ENCODE measurements around the gene POLN. TPM values are rescaled to one million over a fixed set of nuclear protein-coding genes. Genes with fewer than 3 reads are reported as not detected.

POLN gene
- total and polyA plus RNA-seq, 8 donors = 0.29 to 5.1 (median 1.4) TPM; not detected in 2

- Histone ChIP-seq H3K9me3 (no peaks in the 10 kb centered on the region), H3K36me3 (no peaks in the 10 kb centered on the region), H3K4me3 (no peak overlapping the region), H3K4me1 (peaks cover 0 to 10% (median 9%) of the 10 kb centered on the region in 4 donors), H3K27me3 (peaks cover 0 to 63% (median under 1%) of the 10 kb centered on the region in 3 donors), H3K27ac (no peak overlapping the region)
- TF ChIP-seq POLR2A (IDR thresholded peaks at IDR 0.05) = no peak
- TF ChIP-seq CTCF (IDR thresholded peaks at IDR 0.05) = no peak
- no peak for TF ChIP-seq EP300 (IDR thresholded peaks at IDR 0.05)
- TF ChIP-seq POLR2AphosphoS5 (IDR thresholded peaks at IDR 0.05) = no peak
- intact Hi-C loops (cut with DNase I; ENCODE audit: low total_unique reads) = no loop called here
- DNase-seq = no peak
- 85 to 91% (median 87%) methylated on average over 14 to 26 of the region's 26 CpGs for WGBS, 5 donors
Measured at GRCh38 chr4:2067446-2068197, 174.3 kb downstream of the POLN start.

GRCh38 chr4:2066571-2067445, 175.1 kb downstream of the POLN start:
- no peak for DNase-seq
- H3K9me3 ChIP-seq = no peaks in the 10 kb centered on the region
- H3K4me3 ChIP-seq = no peak overlapping the region
- no peak overlapping the region for H3K27ac ChIP-seq
- 73 to 85% (median 80%) methylated on average over 15 to 29 of the region's 29 CpGs for WGBS, 5 donors
- H3K4me1 ChIP-seq = peaks cover 0 to 10% (median 9%) of the 10 kb centered on the region in 4 donors
- no peak for TF ChIP-seq EP300 (IDR thresholded peaks at IDR 0.05)
- TF ChIP-seq CTCF (IDR thresholded peaks at IDR 0.05) = no peak
- no peak for TF ChIP-seq POLR2A (IDR thresholded peaks at IDR 0.05)
- no peak for TF ChIP-seq POLR2AphosphoS5 (IDR thresholded peaks at IDR 0.05)
- peaks cover 0 to 71% (median 4%) of the 10 kb centered on the region in 3 donors for H3K27me3 ChIP-seq
- intact Hi-C loops (cut with DNase I; ENCODE audit: low total_unique reads) = no loop called here
- H3K36me3 ChIP-seq = no peaks in the 10 kb centered on the region

GRCh38 chr4:2066011-2066551, 175.8 kb downstream of the POLN start:
- TF ChIP-seq POLR2AphosphoS5 (IDR thresholded peaks at IDR 0.05) (no peak), CTCF (IDR thresholded peaks at IDR 0.05) (no peak), POLR2A (IDR thresholded peaks at IDR 0.05) (no peak), EP300 (IDR thresholded peaks at IDR 0.05) (no peak)
- no peak for DNase-seq
- no peaks in the 10 kb centered on the region for H3K36me3 ChIP-seq
- H3K4me3 ChIP-seq = no peak overlapping the region
- peaks cover 0 to 10% (median 9%) of the 10 kb centered on the region in 4 donors for H3K4me1 ChIP-seq
- peaks cover 0 to 74% (median 9%) of the 10 kb centered on the region in 3 donors for H3K27me3 ChIP-seq
- H3K9me3 ChIP-seq = no peaks in the 10 kb centered on the region
- WGBS, 5 donors = 63 to 75% (median 70%) methylated on average over 6 to 15 of the region's 15 CpGs
- intact Hi-C loops (cut with DNase I; ENCODE audit: low total_unique reads) = no loop called here
- H3K27ac ChIP-seq = no peak overlapping the region

All from stomach (tissue), 9 donors.